SK-N-SH (cell line): ENCODE data around the gene CATSPERB.

Experiments used
- CTCF ChIP-seq: fragments of 200-600 bp; sonication (generic); IDR thresholded peaks from 2 replicates; pipeline ENCODE4 v1.6.1; 2017; ENCODE audit warnings: antibody characterized with exemption, mild to moderate bottlenecking, moderate library complexity
- FOXJ3 ChIP-seq: sonication (generic); formaldehyde crosslinking; IDR thresholded peaks from 2 replicates; pipeline ENCODE4 v1.5.1; 2020; ENCODE audit warnings: mild to moderate bottlenecking, missing genetic modification reagents
- GABPA ChIP-seq: IDR thresholded peaks from 2 replicates; pipeline ENCODE4 v1.4.0; 2012; ENCODE audit warnings: low read depth, mild to moderate bottlenecking
- MXI1 ChIP-seq: IDR thresholded peaks from 2 replicates; pipeline ENCODE4 v1.6.1; 2012; ENCODE audit warnings: mild to moderate bottlenecking, low read depth, low read length, improper control_type of control experiment
- POLR2AphosphoS5 ChIP-seq: IDR thresholded peaks from 2 replicates; pipeline ENCODE4 v1.6.1; 2012; ENCODE audit warnings: low read depth, low read length
- TAF1 ChIP-seq: IDR thresholded peaks from 2 replicates; pipeline ENCODE4 v1.6.1; 2012; ENCODE audit warnings: low read depth, mild to moderate bottlenecking, low read length, moderate library complexity, borderline replicate concordance

DNA sequence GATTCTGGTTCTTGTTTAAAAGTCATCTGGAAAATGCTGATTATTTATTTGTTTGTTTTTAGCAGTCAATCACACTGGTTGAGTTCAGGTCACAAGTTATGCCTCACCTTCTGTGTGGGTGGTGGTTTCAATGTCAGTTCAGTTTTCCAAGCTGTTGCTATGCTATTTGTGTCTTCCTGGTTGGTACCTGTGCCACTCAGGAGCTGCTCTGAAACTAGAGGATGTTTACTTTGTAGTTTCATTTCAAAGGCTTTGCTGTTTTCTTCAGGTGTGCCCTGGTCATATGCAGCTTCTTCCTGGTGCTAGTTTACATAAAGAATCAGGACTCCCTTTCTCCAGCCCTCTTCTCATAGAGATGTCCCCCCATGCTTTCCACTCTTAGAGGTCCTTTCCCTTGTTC lies 146.0 kb downstream of the CATSPERB start:
- TF ChIP-seq GABPA (no peak), CTCF (no peak), FOXJ3 (CRISPR knock-in tag) (no peak), TAF1 (no peak), MXI1 (no peak), POLR2AphosphoS5 (no peak)
